Panc1 (cell line): ENCODE results near the gene PPFIA1.

Experiments
- CTCF ChIP-seq: fragments of 450-650 bp; IDR thresholded peaks from 2 replicates; pipeline ENCODE4 v1.5.1; 2017; ENCODE audit warnings: mild to moderate bottlenecking
- POLR2AphosphoS5 ChIP-seq: IDR thresholded peaks from 2 replicates; pipeline ENCODE4 v1.6.1; 2012; ENCODE audit warnings: mild to moderate bottlenecking, low read depth, low read length, moderate library complexity
- REST ChIP-seq, 2 experiments: IDR thresholded peaks; 2 replicates each; pipeline ENCODE4 v1.6.1; 2011 to 2012; ENCODE audit warnings: low read depth in 2 of 2, control low read depth in 1 of 2, low read length in 1 of 2, mild to moderate bottlenecking in 1 of 2, moderate library complexity in 1 of 2; ENCODE audit not compliant: insufficient read depth in 1 of 2

GRCh38 chr11:70432065-70432464, 161.6 kb downstream of the PPFIA1 start:
- TF ChIP-seq REST (IDR thresholded peaks at IDR 0.05; ENCODE audit: insufficient read depth in 1 of 2, low read depth in 2 of 2, low read length in 1 of 2) (no peak), CTCF (no peak), POLR2AphosphoS5 (no peak)
